Stimulated activated CD4-positive, alpha-beta T cell treated with anti-CD3 and anti-CD28 coated beads, Interleukin-2, amount 100 ng/mL, for 48 hours (primary cell): ENCODE measurements around the gene TRMT112.

Source experiments
- DNase-seq, 2 donors: peaks; one replicate each; pipeline ENCODE4 v3.0.0-alpha.2; 2020

Gene TRMT112

DNA sequence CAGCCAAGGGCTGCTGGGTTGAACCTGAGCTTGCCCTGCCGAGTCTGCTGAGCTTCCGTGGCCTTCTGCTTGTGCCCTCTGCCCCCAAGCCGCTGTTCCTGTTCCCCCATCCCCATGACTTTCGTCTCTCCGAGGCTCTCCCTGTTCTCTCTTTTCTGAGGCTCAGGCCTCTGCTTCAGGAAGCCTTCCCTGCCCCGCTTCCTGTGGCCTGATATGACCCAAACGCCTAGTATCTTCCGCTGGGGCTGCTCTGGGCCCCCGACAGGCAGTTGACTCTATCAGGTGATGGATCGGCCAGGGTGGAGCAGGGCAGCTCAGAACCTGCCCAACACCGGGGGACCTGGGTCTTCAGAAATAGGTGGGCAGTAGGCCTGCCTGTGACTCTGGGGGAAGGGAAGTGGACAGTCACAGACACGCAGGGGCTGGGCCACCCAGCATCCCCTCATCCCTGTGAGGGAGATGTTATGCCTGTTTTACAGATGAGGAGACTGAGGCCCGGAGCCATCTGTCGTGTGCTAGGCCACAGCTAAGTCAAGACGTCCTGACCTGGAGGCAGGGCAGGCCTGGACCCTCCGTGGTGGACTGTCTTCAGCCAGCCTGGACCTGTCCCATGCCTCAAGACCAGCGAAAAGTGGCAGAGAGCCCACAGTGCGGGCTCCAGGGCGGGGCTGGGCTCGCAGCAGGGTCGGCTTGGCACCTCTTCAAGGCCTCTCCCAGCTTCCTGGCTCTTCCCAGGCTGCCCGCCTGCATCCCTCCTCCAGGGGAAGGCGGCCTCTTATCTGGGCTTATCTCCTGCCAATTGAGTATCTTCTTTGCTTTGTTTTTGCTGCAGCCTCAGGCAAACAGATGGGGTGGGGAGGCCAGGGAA, 49.1 kb downstream of the TRMT112 start:
- no peak for DNase-seq

DNA sequence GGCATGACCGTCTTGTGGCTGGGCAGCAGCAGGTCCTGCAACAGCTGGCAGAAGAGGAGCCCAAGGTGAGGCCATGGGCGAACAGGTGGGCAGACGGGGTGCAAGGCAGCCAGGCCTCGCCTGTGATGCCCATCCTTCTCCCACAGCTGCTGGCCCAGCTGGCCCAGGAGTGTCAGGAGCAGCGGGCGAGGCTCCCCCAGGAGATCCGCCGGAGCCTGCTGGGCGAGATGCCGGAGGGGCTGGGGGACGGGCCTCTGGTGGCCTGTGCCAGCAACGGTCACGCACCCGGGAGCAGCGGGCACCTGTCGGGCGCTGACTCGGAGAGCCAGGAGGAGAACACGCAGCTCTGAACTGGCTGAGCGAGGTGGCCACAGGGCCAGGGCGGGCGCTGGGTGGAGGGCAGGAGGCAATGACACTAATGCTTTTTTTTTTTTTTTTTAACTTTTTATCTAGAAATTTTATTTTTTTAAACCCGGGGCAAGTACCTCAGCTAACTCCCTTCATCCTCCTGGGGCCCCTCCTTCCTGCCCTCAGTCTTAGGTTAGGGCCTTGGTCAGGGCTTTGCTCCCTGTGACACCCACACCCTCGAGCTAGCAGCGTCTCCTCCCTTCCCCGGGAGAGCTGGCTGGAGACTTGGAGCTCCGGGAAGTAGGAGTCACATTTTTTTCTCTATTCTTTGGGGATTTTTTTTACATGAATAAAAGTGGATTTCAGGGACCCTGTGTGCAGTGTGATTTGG, 50.0 kb downstream of the TRMT112 start:
- no peak for DNase-seq
